Endothelial cell of umbilical vein (primary cell): ENCODE data around the gene SLC1A1. TPM values are rescaled to one million over a fixed set of nuclear protein-coding genes. Genes with fewer than 3 reads are reported as not detected.

Source experiments
- BruUV-seq: library from RNA; stranded (reverse); fragments of 400-500 nt; replicated peaks from 2 replicates; lab custom pipeline; 2021; lab: Mats Ljungman, UMichigan
- CTCF ChIA-PET: fragments of 300-600, 350-600 bp; sonication (Branson Sonifier 250); formaldehyde crosslinking; loops from one replicate; lab custom pipeline; 2021; ENCODE audit warnings: antibody characterized with exemption, inconsistent platforms; lab: Charles Lee
- POLR2A ChIA-PET: fragments of 300-600, 350-600 bp; sonication (Branson Sonifier 250); formaldehyde crosslinking; loops from one replicate; lab custom pipeline; 2021; ENCODE audit warnings: antibody characterized with exemption, inconsistent platforms; lab: Charles Lee
- DNase-seq: peaks from one replicate; pipeline ENCODE4 v3.0.0-alpha.2; 2011; ENCODE audit warnings: low read depth, low spot score
- FAIRE-seq: peaks from 2 replicates; lab custom pipeline; 2011; peaks lifted over from hg19 to GRCh38; lab: Jason Lieb, UNC
- H2AFZ ChIP-seq: 2 replicates; pipeline ENCODE4 v1.6.0; 2012; ENCODE audit warnings: low read depth, low read length, control low read depth, inconsistent platforms
- H3K27ac ChIP-seq: 2 replicates; pipeline ENCODE4 v1.5.1; 2011; ENCODE audit warnings: low read depth, mild to moderate bottlenecking, control low read depth, low read length, moderate library complexity; ENCODE audit not compliant: insufficient read depth
- H3K27me3 ChIP-seq, 2 experiments: 2 replicates each; pipeline versions ENCODE4 v1.6.0 to v1.6.1; 2011; ENCODE audit warnings: low read length in 2 of 2, mixed read lengths in 1 of 2; ENCODE audit not compliant: control insufficient read depth in 2 of 2, insufficient read depth in 2 of 2
- H3K36me3 ChIP-seq, 2 experiments: 2 replicates in 1 of 2; 3 replicates in 1 of 2; pipeline ENCODE4 v1.5.1; 2011; ENCODE audit warnings: low read length in 2 of 2, mild to moderate bottlenecking in 1 of 2, moderate library complexity in 1 of 2; ENCODE audit not compliant: control insufficient read depth in 2 of 2, insufficient read depth in 2 of 2; ENCODE audit errors: extremely low read depth in 1 of 2
- H3K4me1 ChIP-seq: 3 replicates; pipeline ENCODE4 v1.5.1; 2011; ENCODE audit warnings: mild to moderate bottlenecking, low read length; ENCODE audit not compliant: control insufficient read depth, insufficient read depth; ENCODE audit errors: extremely low read depth
- H3K4me2 ChIP-seq: 2 replicates; pipeline ENCODE4 v1.6.1; 2011; ENCODE audit warnings: low read length, control low read depth, mixed read lengths; ENCODE audit not compliant: insufficient read depth
- H3K4me3 ChIP-seq, 3 experiments: fragments of 200-600 bp in 1 of 3; sonication (generic), shearing (Covaris generic) in 1 of 3; replicated peaks in 1 of 3; 2 replicates each; pipeline ENCODE4 v1.5.1; 2011 to 2016; ENCODE audit warnings: control low read depth in 3 of 3, low read length in 3 of 3, mild to moderate bottlenecking in 2 of 3, inconsistent platforms in 1 of 3, low read depth in 1 of 3, moderate library complexity in 1 of 3; ENCODE audit not compliant: insufficient read depth in 1 of 3
- H3K79me2 ChIP-seq: 2 replicates; pipeline ENCODE4 v1.6.0; 2012; ENCODE audit warnings: low read length, inconsistent platforms; ENCODE audit not compliant: control insufficient read depth, insufficient read depth
- H3K9ac ChIP-seq: replicated peaks from 2 replicates; pipeline ENCODE3; 2011; ENCODE audit warnings: low read length, control low read depth; ENCODE audit not compliant: insufficient read depth; ENCODE audit errors: extremely low read depth
- H3K9me1 ChIP-seq: replicated peaks from 3 replicates; pipeline ENCODE4 v1.6.0; 2011; ENCODE audit warnings: mild to moderate bottlenecking, low read length; ENCODE audit not compliant: control insufficient read depth, insufficient read depth; ENCODE audit errors: extremely low read depth
- H3K9me3 ChIP-seq: replicated peaks from 2 replicates; pipeline ENCODE4 v1.5.1; 2012; ENCODE audit warnings: low read length, inconsistent platforms; ENCODE audit not compliant: control insufficient read depth, insufficient read depth
- H4K20me1 ChIP-seq: replicated peaks from 2 replicates; pipeline ENCODE3; 2011; ENCODE audit warnings: mild to moderate bottlenecking, low read length; ENCODE audit not compliant: control insufficient read depth, insufficient read depth; ENCODE audit errors: extremely low read depth
- EZH2 ChIP-seq: IDR thresholded peaks from 2 replicates; pipeline ENCODE4 v1.6.1; 2012; ENCODE audit warnings: borderline replicate concordance, low read depth, mild to moderate bottlenecking, moderate library complexity, low read length, inconsistent platforms; ENCODE audit not compliant: severe bottlenecking
- FOS ChIP-seq: IDR thresholded peaks from 2 replicates; pipeline ENCODE4 v1.6.1; 2011; ENCODE audit warnings: mild to moderate bottlenecking, low read length, moderate library complexity, borderline replicate concordance; ENCODE audit not compliant: insufficient read depth
- GATA2 ChIP-seq: IDR thresholded peaks from 2 replicates; pipeline ENCODE4 v1.7.0; 2011; ENCODE audit warnings: low read depth, mild to moderate bottlenecking, moderate library complexity, mixed read lengths, low read length; ENCODE audit not compliant: insufficient read length, insufficient read depth
- MYC ChIP-seq: IDR thresholded peaks from one replicate; pipeline ENCODE4 v1.6.1; 2011; ENCODE audit warnings: mild to moderate bottlenecking, low read depth, low read length
- POLR2AphosphoS5 ChIP-seq: IDR thresholded peaks from 2 replicates; pipeline ENCODE4 v1.6.1; 2012; ENCODE audit warnings: low read depth, mild to moderate bottlenecking, control low read depth, low read length, moderate library complexity; ENCODE audit not compliant: insufficient read depth
- dilution Hi-C: fragments of 300-500 bp; cut with MboI; formaldehyde crosslinking; loops from one replicate; pipeline ENCODE4 v1.15.0; 2019; ENCODE audit warnings: low sequenced_read_pairs; ENCODE audit not compliant: extremely low pct_ligation_motif_present
- intact Hi-C: fragments of 100-400 bp; cut with micrococcal nuclease; formaldehyde crosslinking; loops from one replicate; pipeline ENCODE4 v1.10.0; 2022
- polyA plus RNA-seq, 4 experiments: library from polyadenylated mRNA; depleted of rRNA in 3 of 4; stranded (reverse) in 3 of 4; unstranded in 1 of 4; fragments of >200 nt; gene quantifications; 2 replicates each; pipeline versions ENCODE4 v1.2.1 to v1.2.3, GENCODE V29; 2011 to 2012; ENCODE audit warnings: missing spikeins in 1 of 4
- total RNA-seq: library from RNA; stranded (reverse); gene quantifications from 2 replicates; pipeline ENCODE4 v1.2.3, GENCODE V29; 2021
- TF ChIP-seq, protein P1 (sequence below): IDR thresholded peaks from 2 replicates; pipeline ENCODE4 v1.6.1; 2011; ENCODE audit not compliant: insufficient read depth, insufficient read length

SLC1A1 gene
- total and polyA plus RNA-seq, 2 donors (not counting 3 experiments of a cell fraction or from before 2014, with no cell fraction given) = 5.8 to 8.3 TPM

DNA sequence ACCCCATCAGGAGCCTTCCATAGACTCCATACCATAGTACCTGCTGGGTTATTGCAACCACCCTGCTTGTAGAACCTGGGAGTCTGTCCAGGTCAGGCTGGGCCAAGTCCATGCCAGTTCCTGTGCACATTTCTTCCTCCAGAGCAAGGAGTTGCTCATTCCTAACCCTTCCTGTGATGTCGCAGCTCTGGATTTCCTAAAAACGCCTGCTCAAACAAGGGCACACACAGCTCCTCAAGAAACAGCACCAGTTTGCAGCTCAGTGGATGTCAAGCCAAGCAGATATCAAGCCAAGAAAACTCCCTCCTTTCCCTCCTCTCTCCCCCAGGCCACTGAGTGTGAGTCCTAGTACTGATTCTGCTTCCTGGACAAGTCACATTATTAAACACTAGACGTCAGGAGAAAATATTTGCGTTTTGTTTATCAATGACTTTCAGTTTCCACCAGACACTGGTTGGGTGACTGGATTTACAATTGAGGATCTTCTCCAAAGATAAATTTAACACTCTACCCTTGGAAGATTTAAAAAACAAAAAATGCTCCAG, 59.6 kb downstream of the SLC1A1 start:
- intact Hi-C loops = loop anchor here (1.0 to 10.0 kb wide), 2 partner anchors 168 to 255 kb away; no protein-coding TSS in a partner anchor
- Histone ChIP-seq H4K20me1 (no peaks in the 10 kb centered on the region), H3K9ac (no peak overlapping the region), H3K4me1 (peaks cover 48% of the 10 kb centered on the region), H3K79me2 (no peaks in the 10 kb centered on the region), H3K9me1 (no peaks in the 10 kb centered on the region), H3K9me3 (no peaks in the 10 kb centered on the region), H3K36me3 (no peaks in the 10 kb centered on the region), H3K27ac (no peak overlapping the region), H3K27me3 (no peaks in the 10 kb centered on the region), H3K4me3 (no peak overlapping the region), H3K4me2 (no peak overlapping the region), H2AFZ (no peak overlapping the region)
- DNase-seq = peak; percentile 53
- no TSS peak for BruUV-seq
- TF ChIP-seq MYC = no peak
- TF ChIP-seq, protein P1, sequence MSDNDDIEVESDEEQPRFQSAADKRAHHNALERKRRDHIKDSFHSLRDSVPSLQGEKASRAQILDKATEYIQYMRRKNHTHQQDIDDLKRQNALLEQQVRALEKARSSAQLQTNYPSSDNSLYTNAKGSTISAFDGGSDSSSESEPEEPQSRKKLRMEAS = no peak
- no peak for TF ChIP-seq GATA2
- no peak for TF ChIP-seq POLR2AphosphoS5
- TF ChIP-seq EZH2 = no peak
- TF ChIP-seq FOS = no peak
- no peak for FAIRE-seq
- CTCF ChIA-PET = interaction anchor here (0.7 to 3.8 kb wide), 10 partner anchors 10 to 445 kb away, joined by 3 to 20 read pairs (median 4); no protein-coding TSS in a partner anchor
- dilution Hi-C loops = no loop called here
- POLR2A ChIA-PET = no interaction called here
